HCT116 (cell line): ENCODE data around the gene ITSN1. TPM values are rescaled to one million over a fixed set of nuclear protein-coding genes. Genes with fewer than 3 reads are reported as not detected.
A peak's percentile ranks its signal among the peaks of the same experiment; 100 is the strongest.

Experiments used
- CBX3 ChIP-seq: IDR thresholded peaks from 2 replicates; pipeline ENCODE4 v1.6.1; 2012; ENCODE audit warnings: low read depth
- ELF1 ChIP-seq: IDR thresholded peaks from 2 replicates; pipeline ENCODE4 v1.6.1; 2012; ENCODE audit warnings: low read depth, borderline replicate concordance
- POLR2AphosphoS5 ChIP-seq: IDR thresholded peaks from 2 replicates; pipeline ENCODE4 v1.6.1; 2011; ENCODE audit warnings: mild to moderate bottlenecking, low read depth, low read length, moderate library complexity
- RAD21 ChIP-seq: IDR thresholded peaks from 2 replicates; pipeline ENCODE4 v1.6.1; 2012; ENCODE audit warnings: low read depth, mild to moderate bottlenecking
- SIN3A ChIP-seq: IDR thresholded peaks from 2 replicates; pipeline ENCODE4 v1.6.1; 2012; ENCODE audit warnings: low read depth
- SRF ChIP-seq: IDR thresholded peaks from 2 replicates; pipeline ENCODE4 v1.6.1; 2012; ENCODE audit warnings: low read depth
- ZFX ChIP-seq: fragments of 450-650 bp; IDR thresholded peaks from 2 replicates; pipeline ENCODE4 v1.6.1; 2017
- ZNF274 ChIP-seq: fragments of 200-500 bp; sonication (Bioruptor generic); IDR thresholded peaks from 2 replicates; pipeline ENCODE4 v1.6.1; 2014; ENCODE audit warnings: mild to moderate bottlenecking, low read depth, low read length, inconsistent platforms
- total RNA-seq: library from RNA; stranded (reverse); gene quantifications from one replicate; pipeline ENCODE4 v1.2.1, GENCODE V29; 2021; ENCODE audit not compliant: unreplicated experiment
- TF ChIP-seq, protein P1 (sequence below): IDR thresholded peaks from 2 replicates; pipeline ENCODE4 v1.6.1; 2012; ENCODE audit warnings: low read depth
- TF ChIP-seq, protein P2 (sequence below): IDR thresholded peaks from 2 replicates; pipeline ENCODE4 v1.6.1; 2012
- TF ChIP-seq, protein P3 (sequence below): IDR thresholded peaks from 2 replicates; pipeline ENCODE4 v1.6.1; 2011; ENCODE audit warnings: mild to moderate bottlenecking, low read length, moderate library complexity; ENCODE audit not compliant: insufficient replicate concordance; ENCODE audit errors: extremely low read depth

ITSN1 gene
- total RNA-seq, 1 experiment from 2014 or later, result 25.8 TPM

DNA sequence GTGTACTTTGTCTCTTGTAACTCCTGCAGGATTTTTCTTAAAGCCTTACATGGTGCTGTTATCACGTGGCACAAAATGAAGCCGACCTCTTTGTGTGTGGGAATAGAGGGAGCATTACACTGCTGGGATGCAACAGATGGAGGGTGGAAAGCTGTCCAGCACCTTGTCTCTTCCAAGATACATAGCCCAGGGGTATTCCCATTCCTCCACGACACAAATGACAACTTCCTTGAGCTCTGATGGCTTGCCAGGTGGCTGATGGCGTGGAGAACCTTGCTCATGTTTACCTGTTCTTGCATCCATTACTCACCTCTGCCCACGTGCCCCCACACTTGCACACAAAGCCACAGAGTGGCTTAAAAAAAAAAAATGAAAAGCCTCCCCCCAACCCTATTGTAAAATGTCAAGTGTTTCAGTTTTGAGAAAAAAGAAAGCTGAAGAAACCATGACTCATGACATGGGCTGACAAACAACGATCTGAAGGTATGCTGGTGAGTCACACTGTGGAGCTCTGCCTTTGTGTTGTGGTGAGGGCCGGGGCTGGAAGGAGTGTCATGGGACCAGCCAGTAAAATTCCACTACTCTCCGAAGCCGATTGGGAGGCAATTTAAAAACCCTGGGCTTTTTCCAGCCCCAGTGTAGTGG is 305.3 kb downstream of the ITSN1 start (continued):
- TF ChIP-seq, protein P1, sequence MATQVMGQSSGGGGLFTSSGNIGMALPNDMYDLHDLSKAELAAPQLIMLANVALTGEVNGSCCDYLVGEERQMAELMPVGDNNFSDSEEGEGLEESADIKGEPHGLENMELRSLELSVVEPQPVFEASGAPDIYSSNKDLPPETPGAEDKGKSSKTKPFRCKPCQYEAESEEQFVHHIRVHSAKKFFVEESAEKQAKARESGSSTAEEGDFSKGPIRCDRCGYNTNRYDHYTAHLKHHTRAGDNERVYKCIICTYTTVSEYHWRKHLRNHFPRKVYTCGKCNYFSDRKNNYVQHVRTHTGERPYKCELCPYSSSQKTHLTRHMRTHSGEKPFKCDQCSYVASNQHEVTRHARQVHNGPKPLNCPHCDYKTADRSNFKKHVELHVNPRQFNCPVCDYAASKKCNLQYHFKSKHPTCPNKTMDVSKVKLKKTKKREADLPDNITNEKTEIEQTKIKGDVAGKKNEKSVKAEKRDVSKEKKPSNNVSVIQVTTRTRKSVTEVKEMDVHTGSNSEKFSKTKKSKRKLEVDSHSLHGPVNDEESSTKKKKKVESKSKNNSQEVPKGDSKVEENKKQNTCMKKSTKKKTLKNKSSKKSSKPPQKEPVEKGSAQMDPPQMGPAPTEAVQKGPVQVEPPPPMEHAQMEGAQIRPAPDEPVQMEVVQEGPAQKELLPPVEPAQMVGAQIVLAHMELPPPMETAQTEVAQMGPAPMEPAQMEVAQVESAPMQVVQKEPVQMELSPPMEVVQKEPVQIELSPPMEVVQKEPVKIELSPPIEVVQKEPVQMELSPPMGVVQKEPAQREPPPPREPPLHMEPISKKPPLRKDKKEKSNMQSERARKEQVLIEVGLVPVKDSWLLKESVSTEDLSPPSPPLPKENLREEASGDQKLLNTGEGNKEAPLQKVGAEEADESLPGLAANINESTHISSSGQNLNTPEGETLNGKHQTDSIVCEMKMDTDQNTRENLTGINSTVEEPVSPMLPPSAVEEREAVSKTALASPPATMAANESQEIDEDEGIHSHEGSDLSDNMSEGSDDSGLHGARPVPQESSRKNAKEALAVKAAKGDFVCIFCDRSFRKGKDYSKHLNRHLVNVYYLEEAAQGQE, result peak; percentile 22; the same call in 1 of the 2 replicates
- TF ChIP-seq ZNF274, result no peak
- peak; percentile 47; the same call in 1 of the 2 replicates for TF ChIP-seq SRF
- TF ChIP-seq SIN3A, result 0 out of 2 replicates have a peak, but pooled peaks have one; percentile 53
- peak; percentile 33; the same call in 1 of the 2 replicates for TF ChIP-seq RAD21
- TF ChIP-seq, protein P2, sequence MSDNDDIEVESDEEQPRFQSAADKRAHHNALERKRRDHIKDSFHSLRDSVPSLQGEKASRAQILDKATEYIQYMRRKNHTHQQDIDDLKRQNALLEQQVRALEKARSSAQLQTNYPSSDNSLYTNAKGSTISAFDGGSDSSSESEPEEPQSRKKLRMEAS, result peak; percentile 80
- TF ChIP-seq ELF1, result no peak
- TF ChIP-seq ZFX, result no peak
- TF ChIP-seq CBX3, result no peak
- peak; percentile 32; the same call in 1 of the 2 replicates for TF ChIP-seq POLR2AphosphoS5
- TF ChIP-seq, protein P3, sequence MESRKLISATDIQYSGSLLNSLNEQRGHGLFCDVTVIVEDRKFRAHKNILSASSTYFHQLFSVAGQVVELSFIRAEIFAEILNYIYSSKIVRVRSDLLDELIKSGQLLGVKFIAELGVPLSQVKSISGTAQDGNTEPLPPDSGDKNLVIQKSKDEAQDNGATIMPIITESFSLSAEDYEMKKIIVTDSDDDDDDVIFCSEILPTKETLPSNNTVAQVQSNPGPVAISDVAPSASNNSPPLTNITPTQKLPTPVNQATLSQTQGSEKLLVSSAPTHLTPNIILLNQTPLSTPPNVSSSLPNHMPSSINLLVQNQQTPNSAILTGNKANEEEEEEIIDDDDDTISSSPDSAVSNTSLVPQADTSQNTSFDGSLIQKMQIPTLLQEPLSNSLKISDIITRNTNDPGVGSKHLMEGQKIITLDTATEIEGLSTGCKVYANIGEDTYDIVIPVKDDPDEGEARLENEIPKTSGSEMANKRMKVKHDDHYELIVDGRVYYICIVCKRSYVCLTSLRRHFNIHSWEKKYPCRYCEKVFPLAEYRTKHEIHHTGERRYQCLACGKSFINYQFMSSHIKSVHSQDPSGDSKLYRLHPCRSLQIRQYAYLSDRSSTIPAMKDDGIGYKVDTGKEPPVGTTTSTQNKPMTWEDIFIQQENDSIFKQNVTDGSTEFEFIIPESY, result no peak
